ENCODE results near the gene LYZ. TPM values are rescaled to one million over a fixed set of nuclear protein-coding genes. Genes with fewer than 3 reads are reported as not detected.
A peak's percentile ranks its signal among the peaks of the same experiment; 100 is the strongest.

The LYZ gene
- total RNA-seq, 1 donor from 2014 or later, result 8.8 TPM

- H3K36me3 Mint-ChIP-seq (ENCODE audit: insufficient read depth), result peaks cover 14% of the 10 kb centered on the region
- H3K27me3 Mint-ChIP-seq, result no peaks in the 10 kb centered on the region
- no peaks in the 10 kb centered on the region for H3K9me3 Mint-ChIP-seq (ENCODE audit: low read depth)
- no peak for TF ChIP-seq CTCF (IDR thresholded peaks at IDR 0.05; ENCODE audit: unreplicated experiment)
- H3K4me1 Mint-ChIP-seq (ENCODE audit: low read depth), result peaks cover 52% of the 10 kb centered on the region
- DNase-seq (ENCODE audit: low spot score, unreplicated experiment), result no peak
- peak overlapping the region; percentile 99 for H3K27ac Mint-ChIP-seq
- peak overlapping the region; percentile 83 for H3K4me3 Mint-ChIP-seq (ENCODE audit: low read depth)
These were observed 17.4 kb upstream of the LYZ start for GRCh38 chr12:69330475-69331473.

- Mint-ChIP-seq H3K4me3 (ENCODE audit: low read depth) (peak overlapping the region; percentile 83), H3K27me3 (no peaks in the 10 kb centered on the region), H3K9me3 (ENCODE audit: low read depth) (no peaks in the 10 kb centered on the region), H3K27ac (peak overlapping the region; percentile 99), H3K36me3 (ENCODE audit: insufficient read depth) (peaks cover 8% of the 10 kb centered on the region), H3K4me1 (ENCODE audit: low read depth) (peaks cover 52% of the 10 kb centered on the region)
- DNase-seq (ENCODE audit: low spot score, unreplicated experiment), result no peak
- TF ChIP-seq CTCF (IDR thresholded peaks at IDR 0.05; ENCODE audit: unreplicated experiment), result no peak
These were observed 16.7 kb upstream of the LYZ start for GRCh38 chr12:69331519-69331908.

GRCh38 chr12:69331909-69332684 lies 16.1 kb upstream of the LYZ start:
- Mint-ChIP-seq H3K27ac (peak overlapping the region; percentile 99), H3K27me3 (no peaks in the 10 kb centered on the region), H3K36me3 (ENCODE audit: insufficient read depth) (peaks cover 5% of the 10 kb centered on the region), H3K9me3 (ENCODE audit: low read depth) (no peaks in the 10 kb centered on the region), H3K4me3 (ENCODE audit: low read depth) (peak overlapping the region; percentile 83), H3K4me1 (ENCODE audit: low read depth) (peaks cover 56% of the 10 kb centered on the region)
- no peak for DNase-seq (ENCODE audit: low spot score, unreplicated experiment)
- TF ChIP-seq CTCF (IDR thresholded peaks at IDR 0.05; ENCODE audit: unreplicated experiment), result no peak

- TF ChIP-seq CTCF (IDR thresholded peaks at IDR 0.05; ENCODE audit: unreplicated experiment), result no peak
- Mint-ChIP-seq H3K27ac (peak overlapping the region; percentile 99), H3K4me3 (ENCODE audit: low read depth) (peak overlapping the region; percentile 83), H3K9me3 (ENCODE audit: low read depth) (no peaks in the 10 kb centered on the region), H3K27me3 (no peaks in the 10 kb centered on the region), H3K4me1 (ENCODE audit: low read depth) (peaks cover 58% of the 10 kb centered on the region), H3K36me3 (ENCODE audit: insufficient read depth) (no peaks in the 10 kb centered on the region)
- no peak for DNase-seq (ENCODE audit: low spot score, unreplicated experiment)
These were observed 15.3 kb upstream of the LYZ start for GRCh38 chr12:69332815-69333358.

- Mint-ChIP-seq H3K4me1 (ENCODE audit: low read depth) (peaks cover 56% of the 10 kb centered on the region), H3K36me3 (ENCODE audit: insufficient read depth) (no peaks in the 10 kb centered on the region), H3K27ac (peak overlapping the region; percentile 51), H3K9me3 (ENCODE audit: low read depth) (no peaks in the 10 kb centered on the region), H3K4me3 (ENCODE audit: low read depth) (no peak overlapping the region), H3K27me3 (no peaks in the 10 kb centered on the region)
- DNase-seq (ENCODE audit: low spot score, unreplicated experiment), result no peak
- TF ChIP-seq CTCF (IDR thresholded peaks at IDR 0.05; ENCODE audit: unreplicated experiment), result no peak
These were observed 14.0 kb upstream of the LYZ start for GRCh38 chr12:69334158-69334557.
